HepG2 (cell line): Measurements from ENCODE around the gene MARK4. TPM values are rescaled to one million over a fixed set of nuclear protein-coding genes. Genes with fewer than 3 reads are reported as not detected.
A peak's percentile ranks its signal among the peaks of the same experiment; 100 is the strongest.

Source experiments
- EED ChIP-seq: sonication (generic); formaldehyde crosslinking; IDR thresholded peaks from 2 replicates; pipeline ENCODE4 v1.5.0; 2020; ENCODE audit warnings: mild to moderate bottlenecking, missing genetic modification reagents
- IKZF5 ChIP-seq: IDR thresholded peaks from 2 replicates; pipeline ENCODE4 v1.6.1; 2018; ENCODE audit warnings: missing genetic modification reagents, mild to moderate bottlenecking, missing compliant biosample characterization
- MATR3 ChIP-seq: sonication (generic); formaldehyde crosslinking; IDR thresholded peaks from 2 replicates; pipeline ENCODE4 v1.4.0; 2020; ENCODE audit warnings: missing genetic modification reagents
- PITX1 ChIP-seq: sonication (generic); formaldehyde crosslinking; IDR thresholded peaks from 2 replicates; pipeline ENCODE4 v1.5.1; 2020; ENCODE audit warnings: mild to moderate bottlenecking, missing genetic modification reagents
- REL ChIP-seq: sonication (generic); formaldehyde crosslinking; conservative IDR thresholded peaks from 2 replicates; pipeline ENCODE4 v1.8.0; 2022; ENCODE audit warnings: mild to moderate bottlenecking, missing genetic modification reagents, moderate library complexity
- RXRB ChIP-seq: IDR thresholded peaks from 2 replicates; pipeline ENCODE4 v1.6.1; 2016; ENCODE audit warnings: borderline replicate concordance, missing genetic modification reagents, missing compliant biosample characterization
- SMARCC2 ChIP-seq: fragments of 450-650 bp; IDR thresholded peaks from 2 replicates; pipeline ENCODE4 v1.6.1; 2017; ENCODE audit warnings: antibody characterized with exemption, mild to moderate bottlenecking
- SOX5 ChIP-seq: IDR thresholded peaks from 2 replicates; pipeline ENCODE4 v1.6.1; 2016; ENCODE audit warnings: borderline replicate concordance
- ZBTB26 ChIP-seq: IDR thresholded peaks from 2 replicates; pipeline ENCODE4 v1.6.1; 2016; ENCODE audit warnings: missing compliant biosample characterization, missing genetic modification reagents, borderline replicate concordance
- ZFP36 ChIP-seq: fragments of 150-350 bp; IDR thresholded peaks from 2 replicates; pipeline ENCODE4 v1.6.1; 2018; ENCODE audit warnings: borderline replicate concordance, low read length, low read depth; ENCODE audit not compliant: partially characterized antibody
- ZFY ChIP-seq: sonication (generic); formaldehyde crosslinking; IDR thresholded peaks from 2 replicates; pipeline ENCODE4 v1.4.0; 2020; ENCODE audit warnings: missing genetic modification reagents
- ZNF281 ChIP-seq: sonication (generic); formaldehyde crosslinking; IDR thresholded peaks from 2 replicates; pipeline ENCODE4 v1.4.0; 2020; ENCODE audit warnings: missing genetic modification reagents, borderline replicate concordance
- ZNF619 ChIP-seq: sonication (generic); formaldehyde crosslinking; IDR thresholded peaks from 2 replicates; pipeline ENCODE4 v1.4.0; 2020; ENCODE audit warnings: mild to moderate bottlenecking, missing genetic modification reagents
- ZNF678 ChIP-seq: sonication (generic); formaldehyde crosslinking; IDR thresholded peaks from 2 replicates; pipeline ENCODE4 v1.4.0; 2020; ENCODE audit warnings: mild to moderate bottlenecking, missing genetic modification reagents
- polyA plus RNA-seq, 8 experiments: library from polyadenylated mRNA; depleted of rRNA in 3 of 8; stranded (reverse) in 7 of 8; unstranded in 1 of 8; fragments of >200 nt; fragmentation: Illumina TruSeq in 4 of 8; extraction: Trizol in 4 of 8; gene quantifications; 2 replicates each; pipeline versions ENCODE4 v1.2.1 to v1.2.3, GENCODE V29; 2011 to 2016; ENCODE audit warnings: low read depth in 4 of 8, missing spikeins in 1 of 8, mixed read lengths in 1 of 8; ENCODE audit not compliant: insufficient read depth in 1 of 8
- total RNA-seq, 5 experiments: library from RNA; depleted of rRNA; stranded (reverse); fragments of >200 nt; fragmentation: Illumina TruSeq; extraction: Trizol; gene quantifications; 2 replicates each; pipeline ENCODE4 v1.2.3, GENCODE V29; 2016; ENCODE audit warnings: low read depth in 1 of 5
- TF ChIP-seq, protein P1 (sequence below): sonication (generic); formaldehyde crosslinking; IDR thresholded peaks from 2 replicates; pipeline ENCODE4 v1.4.0; 2020; ENCODE audit warnings: mild to moderate bottlenecking, low read depth, missing genetic modification reagents
- TF ChIP-seq, protein P2 (sequence below): sonication (generic); formaldehyde crosslinking; IDR thresholded peaks from 2 replicates; pipeline ENCODE4 v1.4.0; 2020; ENCODE audit warnings: mild to moderate bottlenecking, low read depth, missing genetic modification reagents
- TF ChIP-seq, protein P3 (sequence below): sonication (generic); formaldehyde crosslinking; IDR thresholded peaks from 2 replicates; pipeline ENCODE4 v1.5.0; 2020; ENCODE audit warnings: mild to moderate bottlenecking, missing genetic modification reagents, moderate library complexity

MARK4 gene
- total and polyA plus RNA-seq, 2 of the 13 experiments (the other 11 are each of a cell fraction or from before 2014, with no cell fraction given), result 7.0 to 12.2 TPM

GRCh38 chr19:45279587-45280192 lies 28.6 kb downstream of the MARK4 start (continued):
- no peak for TF ChIP-seq MATR3
- peak; percentile 21; the same call in 1 of the 2 replicates for TF ChIP-seq SOX5 (CRISPR knock-in tag)
- TF ChIP-seq REL (CRISPR knock-in tag), result no peak
- TF ChIP-seq IKZF5 (CRISPR knock-in tag), result no peak
- TF ChIP-seq EED (CRISPR knock-in tag), result no peak
- peak; percentile 25; the same call in 1 of the 2 replicates for TF ChIP-seq RXRB (CRISPR knock-in tag)
- no peak for TF ChIP-seq ZNF619 (CRISPR knock-in tag)
- no peak for TF ChIP-seq ZNF678
- TF ChIP-seq ZFY (CRISPR knock-in tag), result no peak
- no peak for TF ChIP-seq ZFP36
- no peak for TF ChIP-seq PITX1 (CRISPR knock-in tag)
- TF ChIP-seq, protein P1, sequence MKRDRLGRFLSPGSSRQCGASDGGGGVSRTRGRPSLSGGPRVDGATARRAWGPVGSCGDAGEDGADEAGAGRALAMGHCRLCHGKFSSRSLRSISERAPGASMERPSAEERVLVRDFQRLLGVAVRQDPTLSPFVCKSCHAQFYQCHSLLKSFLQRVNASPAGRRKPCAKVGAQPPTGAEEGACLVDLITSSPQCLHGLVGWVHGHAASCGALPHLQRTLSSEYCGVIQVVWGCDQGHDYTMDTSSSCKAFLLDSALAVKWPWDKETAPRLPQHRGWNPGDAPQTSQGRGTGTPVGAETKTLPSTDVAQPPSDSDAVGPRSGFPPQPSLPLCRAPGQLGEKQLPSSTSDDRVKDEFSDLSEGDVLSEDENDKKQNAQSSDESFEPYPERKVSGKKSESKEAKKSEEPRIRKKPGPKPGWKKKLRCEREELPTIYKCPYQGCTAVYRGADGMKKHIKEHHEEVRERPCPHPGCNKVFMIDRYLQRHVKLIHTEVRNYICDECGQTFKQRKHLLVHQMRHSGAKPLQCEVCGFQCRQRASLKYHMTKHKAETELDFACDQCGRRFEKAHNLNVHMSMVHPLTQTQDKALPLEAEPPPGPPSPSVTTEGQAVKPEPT (CRISPR knock-in tag), result no peak
- TF ChIP-seq ZNF281 (CRISPR knock-in tag), result peak; percentile 44; the same call in 1 of the 2 replicates
- TF ChIP-seq SMARCC2, result no peak
- TF ChIP-seq, protein P2, sequence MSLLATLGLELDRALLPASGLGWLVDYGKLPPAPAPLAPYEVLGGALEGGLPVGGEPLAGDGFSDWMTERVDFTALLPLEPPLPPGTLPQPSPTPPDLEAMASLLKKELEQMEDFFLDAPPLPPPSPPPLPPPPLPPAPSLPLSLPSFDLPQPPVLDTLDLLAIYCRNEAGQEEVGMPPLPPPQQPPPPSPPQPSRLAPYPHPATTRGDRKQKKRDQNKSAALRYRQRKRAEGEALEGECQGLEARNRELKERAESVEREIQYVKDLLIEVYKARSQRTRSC (CRISPR knock-in tag), result no peak
- TF ChIP-seq, protein P3, sequence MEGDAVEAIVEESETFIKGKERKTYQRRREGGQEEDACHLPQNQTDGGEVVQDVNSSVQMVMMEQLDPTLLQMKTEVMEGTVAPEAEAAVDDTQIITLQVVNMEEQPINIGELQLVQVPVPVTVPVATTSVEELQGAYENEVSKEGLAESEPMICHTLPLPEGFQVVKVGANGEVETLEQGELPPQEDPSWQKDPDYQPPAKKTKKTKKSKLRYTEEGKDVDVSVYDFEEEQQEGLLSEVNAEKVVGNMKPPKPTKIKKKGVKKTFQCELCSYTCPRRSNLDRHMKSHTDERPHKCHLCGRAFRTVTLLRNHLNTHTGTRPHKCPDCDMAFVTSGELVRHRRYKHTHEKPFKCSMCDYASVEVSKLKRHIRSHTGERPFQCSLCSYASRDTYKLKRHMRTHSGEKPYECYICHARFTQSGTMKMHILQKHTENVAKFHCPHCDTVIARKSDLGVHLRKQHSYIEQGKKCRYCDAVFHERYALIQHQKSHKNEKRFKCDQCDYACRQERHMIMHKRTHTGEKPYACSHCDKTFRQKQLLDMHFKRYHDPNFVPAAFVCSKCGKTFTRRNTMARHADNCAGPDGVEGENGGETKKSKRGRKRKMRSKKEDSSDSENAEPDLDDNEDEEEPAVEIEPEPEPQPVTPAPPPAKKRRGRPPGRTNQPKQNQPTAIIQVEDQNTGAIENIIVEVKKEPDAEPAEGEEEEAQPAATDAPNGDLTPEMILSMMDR (CRISPR knock-in tag), result no peak
- TF ChIP-seq ZBTB26 (CRISPR knock-in tag), result no peak
